SH-SY5Y (cell line): Measurements from ENCODE around the gene ARG2.

Experiments used
- GATA2 ChIP-seq: IDR thresholded peaks from 2 replicates; pipeline ENCODE4 v1.6.1; 2011; ENCODE audit warnings: mild to moderate bottlenecking, low read depth, low read length
- GATA3 ChIP-seq: IDR thresholded peaks from 2 replicates; pipeline ENCODE4 v1.6.1; 2011; ENCODE audit warnings: low read depth, mild to moderate bottlenecking, low read length, moderate library complexity

DNA sequence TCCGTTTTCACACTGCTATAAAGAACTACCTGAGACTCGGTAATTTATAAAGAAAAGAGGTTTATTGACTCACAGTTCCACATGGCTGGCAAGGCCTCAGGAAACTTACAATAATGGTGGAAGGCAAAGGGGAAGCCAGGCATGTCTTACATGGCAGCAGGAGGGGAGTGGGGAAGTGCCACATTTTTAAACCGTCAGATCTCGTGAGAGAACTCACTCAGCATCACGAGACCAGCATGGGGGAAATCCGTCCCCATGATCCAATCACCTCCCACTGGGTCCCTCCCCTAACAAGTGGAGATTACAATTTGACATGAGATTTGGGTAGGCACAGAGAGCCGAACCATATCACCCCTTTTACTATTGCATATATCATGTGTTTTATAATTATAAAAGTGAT, 17.6 kb upstream of the ARG2 start:
- TF ChIP-seq GATA2: no peak
- TF ChIP-seq GATA3: no peak
